Progenitor cell of endocrine pancreas (in vitro differentiated cells): ENCODE results near the gene SLC39A1. TPM values are rescaled to one million over a fixed set of nuclear protein-coding genes. Genes with fewer than 3 reads are reported as not detected.

Experiments used
- DNase-seq: peaks from one replicate; pipeline ENCODE4 v3.0.0; 2021; ENCODE audit warnings: low spot score; ENCODE audit not compliant: unreplicated experiment
- H3K27ac Mint-ChIP-seq: 2 replicates; pipeline ENCODE4 v1.8.0; 2021; ENCODE audit warnings: mild to moderate bottlenecking, moderate library complexity, mixed read lengths
- H3K27me3 Mint-ChIP-seq: 2 replicates; pipeline ENCODE4 v1.8.0; 2021; ENCODE audit warnings: mixed read lengths
- H3K36me3 Mint-ChIP-seq: 2 replicates; pipeline ENCODE4 v1.8.0; 2022; ENCODE audit warnings: mixed read lengths; ENCODE audit not compliant: insufficient read depth
- H3K4me1 Mint-ChIP-seq: 2 replicates; pipeline ENCODE4 v1.8.0; 2021; ENCODE audit warnings: low read depth, mixed read lengths
- H3K4me3 Mint-ChIP-seq: 2 replicates; pipeline ENCODE4 v1.8.0; 2021; ENCODE audit warnings: low read depth, mild to moderate bottlenecking, moderate library complexity, mixed read lengths
- H3K9me3 Mint-ChIP-seq: 2 replicates; pipeline ENCODE4 v1.8.0; 2021; ENCODE audit warnings: low read depth, mixed read lengths
- total RNA-seq: library from RNA; stranded (reverse); gene quantifications from 2 replicates; pipeline ENCODE4 v1.2.1, GENCODE V29; 2021
- TF ChIP-seq, protein P1 (sequence below): fragments of 200-600 bp; sonication (generic); IDR thresholded peaks from one replicate; pipeline ENCODE4 v1.5.0; 2021; ENCODE audit warnings: antibody characterized with exemption, mild to moderate bottlenecking; ENCODE audit not compliant: unreplicated experiment

The SLC39A1 gene
- total RNA-seq, 1 donor from 2014 or later, result 70.6 TPM

DNA sequence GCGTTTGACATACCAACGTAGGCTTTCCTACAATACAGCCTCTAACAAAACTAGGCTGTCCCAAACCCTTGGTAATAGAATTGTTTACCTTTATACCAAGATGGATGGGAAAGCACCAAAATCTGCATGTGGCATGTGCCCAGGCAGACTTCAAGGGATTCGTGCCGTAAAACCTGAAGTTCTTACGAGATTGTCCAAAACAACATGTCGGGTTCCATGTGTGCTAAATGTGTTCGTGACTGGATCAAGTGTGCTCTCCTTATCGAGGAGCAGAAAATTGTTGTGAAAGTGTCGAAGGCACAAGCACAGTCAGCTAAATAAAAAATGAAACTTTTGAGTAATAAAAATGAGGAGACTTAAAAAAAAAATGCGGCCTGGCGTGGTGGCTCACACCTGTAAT, 32.3 kb upstream of the SLC39A1 start:
- no peaks in the 10 kb centered on the region for H3K27me3 Mint-ChIP-seq
- DNase-seq, result no peak
- H3K27ac Mint-ChIP-seq, result peak overlapping the region; percentile 64
- TF ChIP-seq, protein P1, sequence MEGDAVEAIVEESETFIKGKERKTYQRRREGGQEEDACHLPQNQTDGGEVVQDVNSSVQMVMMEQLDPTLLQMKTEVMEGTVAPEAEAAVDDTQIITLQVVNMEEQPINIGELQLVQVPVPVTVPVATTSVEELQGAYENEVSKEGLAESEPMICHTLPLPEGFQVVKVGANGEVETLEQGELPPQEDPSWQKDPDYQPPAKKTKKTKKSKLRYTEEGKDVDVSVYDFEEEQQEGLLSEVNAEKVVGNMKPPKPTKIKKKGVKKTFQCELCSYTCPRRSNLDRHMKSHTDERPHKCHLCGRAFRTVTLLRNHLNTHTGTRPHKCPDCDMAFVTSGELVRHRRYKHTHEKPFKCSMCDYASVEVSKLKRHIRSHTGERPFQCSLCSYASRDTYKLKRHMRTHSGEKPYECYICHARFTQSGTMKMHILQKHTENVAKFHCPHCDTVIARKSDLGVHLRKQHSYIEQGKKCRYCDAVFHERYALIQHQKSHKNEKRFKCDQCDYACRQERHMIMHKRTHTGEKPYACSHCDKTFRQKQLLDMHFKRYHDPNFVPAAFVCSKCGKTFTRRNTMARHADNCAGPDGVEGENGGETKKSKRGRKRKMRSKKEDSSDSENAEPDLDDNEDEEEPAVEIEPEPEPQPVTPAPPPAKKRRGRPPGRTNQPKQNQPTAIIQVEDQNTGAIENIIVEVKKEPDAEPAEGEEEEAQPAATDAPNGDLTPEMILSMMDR, result no peak
- H3K36me3 Mint-ChIP-seq, result peaks cover 27% of the 10 kb centered on the region
- H3K4me1 Mint-ChIP-seq, result peaks cover 17% of the 10 kb centered on the region
- H3K4me3 Mint-ChIP-seq, result no peak overlapping the region
- H3K9me3 Mint-ChIP-seq, result peaks cover 4% of the 10 kb centered on the region

DNA sequence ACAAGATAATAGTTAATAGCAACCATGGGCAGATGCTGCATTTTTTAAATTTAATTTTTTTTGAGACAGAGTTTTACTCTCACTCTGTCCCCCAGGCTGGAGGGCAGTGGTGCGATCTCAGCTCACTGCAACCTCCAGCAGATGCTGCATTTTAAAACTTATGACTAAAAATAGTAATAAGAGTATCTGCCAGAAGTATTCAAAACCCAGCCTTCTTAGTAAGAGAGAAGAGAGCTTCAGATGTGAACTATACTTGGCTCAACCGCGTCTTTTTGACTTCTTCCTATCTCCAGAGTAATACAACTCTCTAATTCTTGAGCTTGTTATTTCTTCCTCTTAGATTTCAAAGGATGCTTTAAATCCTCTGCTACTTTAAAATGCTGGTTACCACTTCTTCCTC, 31.9 kb upstream of the SLC39A1 start:
- Mint-ChIP-seq H3K4me3 (no peak overlapping the region), H3K36me3 (peaks cover 27% of the 10 kb centered on the region), H3K27ac (peak overlapping the region; percentile 23), H3K9me3 (peaks cover 4% of the 10 kb centered on the region), H3K27me3 (no peaks in the 10 kb centered on the region), H3K4me1 (peaks cover 17% of the 10 kb centered on the region)
- TF ChIP-seq, protein P1, result no peak
- no peak for DNase-seq

GRCh38 chr1:153991806-153992205, 28.5 kb upstream of the SLC39A1 start:
- Mint-ChIP-seq H3K9me3 (peaks cover 4% of the 10 kb centered on the region), H3K27me3 (no peaks in the 10 kb centered on the region), H3K4me3 (peak overlapping the region; percentile 96), H3K36me3 (peaks cover 27% of the 10 kb centered on the region), H3K4me1 (peaks cover 18% of the 10 kb centered on the region), H3K27ac (peak overlapping the region; percentile 99)
- TF ChIP-seq, protein P1, result no peak
- DNase-seq, result no peak

DNA sequence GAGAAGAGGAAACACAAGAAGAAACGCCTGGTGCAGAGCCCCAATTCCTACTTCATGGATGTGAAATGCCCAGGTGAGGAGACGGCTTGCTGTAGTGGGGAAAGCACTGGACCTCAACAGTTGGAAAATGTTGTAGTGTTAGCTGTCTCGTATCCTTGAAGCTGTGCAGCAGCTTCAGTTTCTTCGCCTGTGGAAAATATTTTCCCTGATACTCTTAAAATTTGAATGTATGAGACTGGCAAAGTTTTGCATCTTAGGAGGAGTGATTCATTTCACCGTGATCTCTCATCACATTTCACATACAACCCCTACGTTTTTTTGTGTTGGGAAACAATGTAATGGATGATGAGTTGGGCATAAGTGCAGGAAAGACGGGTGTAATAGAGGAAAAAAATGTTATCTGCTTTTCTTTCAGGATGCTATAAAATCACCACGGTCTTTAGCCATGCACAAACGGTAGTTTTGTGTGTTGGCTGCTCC, 27.9 kb upstream of the SLC39A1 start:
- H3K4me3 Mint-ChIP-seq, result peak overlapping the region; percentile 96
- DNase-seq, result no peak
- H3K4me1 Mint-ChIP-seq, result peaks cover 23% of the 10 kb centered on the region
- TF ChIP-seq, protein P1, result no peak
- peaks cover 27% of the 10 kb centered on the region for H3K36me3 Mint-ChIP-seq
- peaks cover 4% of the 10 kb centered on the region for H3K9me3 Mint-ChIP-seq
- no peaks in the 10 kb centered on the region for H3K27me3 Mint-ChIP-seq
- peak overlapping the region; percentile 99 for H3K27ac Mint-ChIP-seq

GRCh38 chr1:153990468-153991150, 27.3 kb upstream of the SLC39A1 start, which contains the start of gene RPS27:
Gene RPS27 (plus strand): TSS chr1:153990762. CDS start chr1:153990797, 35 bp downstream.
- TF ChIP-seq, protein P1, result no peak
- Mint-ChIP-seq H3K27me3 (no peaks in the 10 kb centered on the region), H3K36me3 (peaks cover 24% of the 10 kb centered on the region), H3K4me1 (peaks cover 26% of the 10 kb centered on the region), H3K4me3 (peak within 1 kb of the TSS; percentile 96), H3K27ac (peak within 1 kb of the TSS; percentile 99), H3K9me3 (peaks cover 2% of the 10 kb centered on the region)
- DNase-seq, result peak; percentile 77
